ENCODE data around the gene PLCL2.

- no peak for TF ChIP-seq EZH2 (IDR thresholded peaks at IDR 0.05; ENCODE audit: borderline replicate concordance, low read depth, low read length, severe bottlenecking)
- TF ChIP-seq POLR2AphosphoS5 (IDR thresholded peaks at IDR 0.05; ENCODE audit: insufficient read depth, low read depth, low read length), result no peak
- TF ChIP-seq CTCF (IDR thresholded peaks at IDR 0.05; ENCODE audit: extremely low read depth in 1 of 2, insufficient read depth in 1 of 2, low read depth in 1 of 2, low read length in 2 of 2), result no peak
- TF ChIP-seq POLR2A (IDR thresholded peaks at IDR 0.05; ENCODE audit: low read depth, low read length), result no peak
- no peak for TF ChIP-seq GATA2 (IDR thresholded peaks at IDR 0.05; ENCODE audit: insufficient read depth, insufficient read length, low read depth, low read length)
- TF ChIP-seq MAX (IDR thresholded peaks at IDR 0.05; ENCODE audit: insufficient read depth, insufficient read length), result no peak
- no peak for TF ChIP-seq JUN (IDR thresholded peaks at IDR 0.05; ENCODE audit: borderline replicate concordance, insufficient read depth, insufficient read length, low read depth)
- TF ChIP-seq MYC (IDR thresholded peaks at IDR 0.05; ENCODE audit: low read depth, low read length), result no peak
Measured at GRCh38 chr3:17118771-17119170, 234.0 kb downstream of the PLCL2 start.
